Kidney capillary endothelial cell (primary cell): ENCODE results near the gene SMPDL3A.

ENCODE experiments used
- DNase-seq: peaks from one replicate; pipeline ENCODE4 v3.0.0-alpha.2; 2018; ENCODE audit warnings: low spot score

SMPDL3A gene

DNA sequence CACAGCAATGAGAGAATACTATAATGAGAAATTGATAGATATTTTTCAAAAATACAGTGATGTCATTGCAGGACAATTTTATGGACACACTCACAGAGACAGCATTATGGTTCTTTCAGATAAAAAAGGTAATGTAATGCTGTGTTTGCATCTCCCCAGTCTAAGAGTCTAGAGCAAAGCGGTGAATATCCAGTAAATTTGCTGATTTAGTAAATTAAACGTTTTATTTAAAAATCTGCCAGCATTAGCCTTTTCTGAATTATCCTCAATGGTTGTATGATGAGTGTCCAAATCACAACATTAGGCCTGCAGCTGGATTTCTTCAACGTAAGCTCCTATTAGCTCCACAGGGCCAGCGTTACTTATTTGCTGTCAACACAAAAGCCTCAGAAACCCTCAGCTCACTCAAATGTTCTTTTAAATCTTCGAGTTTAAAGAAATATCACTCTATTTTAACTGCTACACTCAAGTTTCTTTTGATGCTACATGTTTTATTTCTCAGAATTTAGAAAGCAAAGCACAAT is 16.0 kb downstream of the SMPDL3A start:
- DNase-seq, result no peak

DNA sequence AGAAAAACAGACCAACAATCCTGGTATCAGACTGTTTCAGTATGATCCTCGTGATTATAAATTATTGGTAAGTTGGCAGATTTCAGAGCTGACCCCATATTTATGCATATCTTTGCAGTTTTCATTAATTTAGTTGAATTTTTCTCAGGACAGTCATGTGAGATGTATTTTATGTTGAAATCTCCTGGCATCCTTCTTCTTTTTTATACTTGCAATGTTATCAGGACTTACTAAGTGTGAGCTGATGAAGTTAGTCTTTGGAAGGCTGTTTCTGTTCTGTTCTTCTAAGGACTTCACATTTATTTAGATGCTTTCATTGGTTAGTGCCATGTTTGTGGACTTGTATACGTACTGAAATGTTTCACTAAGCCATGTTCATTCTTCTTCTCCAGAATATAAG is 17.2 kb downstream of the SMPDL3A start:
- DNase-seq, result no peak

DNA sequence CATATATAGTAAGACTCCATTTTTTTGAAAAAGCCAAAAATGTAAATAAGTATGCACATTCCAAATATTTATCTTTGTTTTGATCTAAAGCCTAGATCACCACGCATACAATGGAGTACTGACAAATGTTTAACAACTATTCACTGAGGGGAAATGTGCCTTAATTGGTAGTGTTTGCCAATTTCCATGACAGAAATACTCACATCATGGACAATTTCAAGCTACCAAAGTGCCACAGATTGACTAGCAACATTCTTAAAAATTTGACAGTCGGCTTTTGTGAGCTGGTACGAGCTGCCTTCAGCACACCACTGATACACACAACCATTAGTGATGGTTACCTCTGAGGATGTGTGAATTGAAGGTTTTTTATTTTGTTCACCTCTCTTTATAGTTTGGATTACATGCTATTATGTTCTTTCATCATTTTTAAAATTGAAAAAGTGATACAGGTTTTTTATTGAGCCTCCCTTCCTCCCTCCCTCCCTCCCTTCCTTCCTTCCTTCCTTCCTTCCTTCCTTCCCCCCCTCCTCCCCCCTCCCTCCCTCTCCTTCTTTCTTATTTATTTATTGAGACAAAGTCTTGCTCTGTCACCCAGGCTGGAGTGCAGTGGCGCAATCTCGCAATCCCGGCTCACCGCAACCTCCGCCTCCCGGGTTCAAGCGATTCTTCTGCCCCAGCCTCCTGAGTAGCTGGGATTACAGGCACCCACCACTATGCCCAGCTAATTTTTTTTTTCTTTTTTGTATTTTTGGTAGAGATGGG is 19.2 kb downstream of the SMPDL3A start:
- DNase-seq, result no peak

DNA sequence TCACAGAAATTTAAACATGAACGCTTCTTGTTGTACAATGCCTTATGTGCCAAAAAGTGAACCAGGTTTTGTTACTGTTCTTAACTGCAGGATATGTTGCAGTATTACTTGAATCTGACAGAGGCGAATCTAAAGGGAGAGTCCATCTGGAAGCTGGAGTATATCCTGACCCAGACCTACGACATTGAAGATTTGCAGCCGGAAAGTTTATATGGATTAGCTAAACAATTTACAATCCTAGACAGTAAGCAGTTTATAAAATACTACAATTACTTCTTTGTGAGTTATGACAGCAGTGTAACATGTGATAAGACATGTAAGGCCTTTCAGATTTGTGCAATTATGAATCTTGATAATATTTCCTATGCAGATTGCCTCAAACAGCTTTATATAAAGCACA is 19.9 kb downstream of the SMPDL3A start:
- no peak for DNase-seq

DNA sequence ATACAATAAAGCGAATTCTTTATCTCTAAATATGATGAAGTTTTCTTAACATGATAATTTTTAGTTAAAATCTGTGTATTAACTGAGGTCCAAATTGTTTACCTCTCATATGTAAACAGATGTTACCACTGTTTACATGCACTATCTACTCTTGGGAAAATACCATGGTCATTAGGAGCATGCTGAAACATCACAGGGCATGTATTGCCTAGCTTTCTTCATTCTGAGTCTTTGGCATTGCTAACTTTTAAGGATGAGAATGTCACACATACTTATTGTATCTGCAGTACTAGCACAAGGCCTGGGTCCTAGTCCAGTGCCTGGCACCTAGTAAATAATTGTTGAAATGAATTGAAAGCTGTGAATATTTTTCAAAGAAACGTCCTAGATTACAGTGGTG is 20.6 kb downstream of the SMPDL3A start:
- DNase-seq, result no peak

DNA sequence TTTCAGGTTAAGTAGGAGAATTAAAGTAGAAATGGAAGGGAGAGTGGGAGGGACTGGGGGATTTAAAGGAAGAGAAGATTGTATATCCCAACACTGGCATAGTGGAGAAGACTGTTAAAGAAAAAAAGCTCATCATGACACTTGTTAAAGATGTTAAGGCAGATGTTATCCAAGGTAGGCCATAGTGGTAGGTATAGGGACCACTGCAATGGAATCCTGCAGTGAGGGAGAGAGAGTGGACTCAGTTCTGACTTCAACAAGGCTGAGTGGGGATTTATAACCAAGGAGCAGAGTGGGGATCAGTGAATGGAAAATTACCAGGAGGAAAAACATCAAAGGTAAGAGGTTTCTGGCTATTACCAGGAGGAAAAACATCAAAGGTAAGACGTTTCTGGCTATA is 21.1 kb downstream of the SMPDL3A start:
- DNase-seq, result no peak

DNA sequence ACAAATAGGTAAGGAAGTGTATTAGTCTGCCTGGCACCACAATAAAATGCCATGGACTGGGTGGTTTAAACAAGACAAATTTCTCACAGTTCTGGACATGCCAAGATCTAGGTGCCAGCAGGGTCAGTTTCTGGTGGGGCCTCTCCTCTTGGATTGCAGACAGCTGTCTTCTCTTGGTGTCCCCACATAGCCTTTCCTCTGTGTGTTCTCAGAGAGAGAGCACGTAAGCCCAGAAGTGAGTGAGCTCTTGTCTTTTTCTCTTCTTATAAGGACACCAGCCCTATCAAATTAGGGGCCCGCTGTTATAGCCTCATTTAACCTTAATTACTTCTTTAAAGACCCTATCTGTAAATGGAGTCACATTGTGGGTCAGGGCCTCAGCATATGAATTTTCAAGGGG is 28.3 kb downstream of the SMPDL3A start:
- no peak for DNase-seq

DNA sequence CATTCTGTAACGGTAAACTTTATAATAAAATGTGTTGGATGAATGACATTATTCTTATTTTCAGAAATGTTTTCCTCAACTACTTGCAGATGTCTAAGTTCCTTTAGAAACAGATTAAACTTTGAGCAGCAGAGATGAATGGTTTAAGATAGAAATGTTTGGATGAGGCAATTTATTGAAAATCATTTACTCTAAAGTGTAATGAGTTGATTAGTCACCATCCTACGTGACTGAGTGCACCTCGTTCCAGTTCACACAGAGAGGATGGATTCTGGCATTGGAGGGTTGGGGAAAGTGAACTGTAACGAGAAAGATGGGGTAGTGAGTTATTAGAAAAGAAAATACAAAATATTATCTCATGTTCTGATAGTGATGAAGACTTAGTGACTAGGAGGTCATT is 28.7 kb downstream of the SMPDL3A start:
- no peak for DNase-seq

DNA sequence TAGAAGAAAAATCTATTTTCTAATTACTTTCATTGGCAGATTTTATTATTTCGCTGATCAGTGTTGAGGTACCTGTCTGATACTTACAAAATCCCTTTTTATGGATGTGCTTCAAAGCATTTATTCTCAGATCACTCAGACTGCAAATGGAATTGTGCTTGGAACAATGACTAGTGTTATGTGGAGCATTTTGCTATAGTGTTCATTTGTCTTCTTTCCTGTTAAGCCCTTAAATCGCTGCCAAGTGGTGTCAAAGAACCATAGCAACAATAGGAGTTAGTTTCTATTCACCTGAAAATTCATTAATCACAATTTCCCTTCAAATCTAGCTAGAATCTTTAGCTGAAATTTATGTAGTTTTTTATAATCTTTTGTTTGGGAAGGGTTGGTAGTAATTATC is 29.8 kb downstream of the SMPDL3A start:
- DNase-seq, result no peak

DNA sequence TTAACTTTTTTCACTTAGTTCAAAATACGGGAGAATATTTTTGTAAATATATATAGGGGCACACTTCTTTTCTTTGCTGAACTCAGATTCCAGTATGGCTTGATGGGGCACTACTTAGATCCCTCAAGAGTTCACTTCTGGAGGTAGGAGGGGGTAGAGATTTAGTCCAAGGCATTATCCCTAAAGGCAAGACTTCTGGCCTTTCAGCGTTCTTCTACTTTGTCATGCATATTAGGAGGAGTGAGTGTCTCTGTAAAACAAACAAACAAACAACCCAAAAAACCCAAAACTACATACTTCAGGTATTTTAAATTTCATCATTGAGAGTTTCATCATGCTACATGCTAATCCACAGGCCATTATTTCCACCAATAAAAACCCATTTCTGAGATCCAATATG is 32.0 kb downstream of the SMPDL3A start:
- no peak for DNase-seq

DNA sequence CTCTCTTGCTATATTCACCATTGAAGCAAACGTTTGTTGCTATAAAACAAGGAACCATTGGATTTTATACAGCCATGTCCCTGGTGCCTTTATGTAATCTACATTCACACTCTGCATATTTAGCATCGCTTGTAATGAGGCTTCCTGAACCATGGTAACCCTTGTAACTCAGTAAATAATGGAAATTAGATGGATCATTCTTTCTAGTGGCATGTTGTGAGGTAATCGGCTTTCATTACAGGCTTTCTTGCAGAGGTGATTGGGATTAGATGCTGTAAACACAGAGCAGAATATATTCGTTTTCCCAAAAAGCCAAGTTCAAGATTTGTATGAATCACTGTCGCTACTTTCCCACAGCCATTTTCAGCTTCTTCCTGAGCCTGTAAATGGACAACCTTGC is 36.1 kb downstream of the SMPDL3A start:
- no peak for DNase-seq

DNA sequence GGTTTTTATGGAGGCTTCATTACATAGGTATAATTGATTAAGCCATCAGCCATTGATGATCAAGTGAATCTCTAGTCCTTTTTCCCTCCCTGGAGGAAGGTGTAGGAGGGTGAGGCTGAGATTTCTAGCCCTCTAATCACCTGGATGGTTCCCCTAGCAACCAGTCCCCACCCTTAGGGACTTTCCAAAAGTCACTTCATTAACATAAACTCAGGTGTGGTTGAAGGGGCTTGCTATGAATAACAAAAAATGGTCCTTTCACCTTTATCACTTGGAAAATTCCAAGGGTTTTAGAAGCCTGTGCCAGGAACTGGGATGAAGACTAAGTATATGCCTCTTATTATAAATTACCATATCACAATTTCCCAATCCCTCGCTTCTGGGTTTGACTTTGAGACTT is 40.4 kb downstream of the SMPDL3A start:
- no peak for DNase-seq

DNA sequence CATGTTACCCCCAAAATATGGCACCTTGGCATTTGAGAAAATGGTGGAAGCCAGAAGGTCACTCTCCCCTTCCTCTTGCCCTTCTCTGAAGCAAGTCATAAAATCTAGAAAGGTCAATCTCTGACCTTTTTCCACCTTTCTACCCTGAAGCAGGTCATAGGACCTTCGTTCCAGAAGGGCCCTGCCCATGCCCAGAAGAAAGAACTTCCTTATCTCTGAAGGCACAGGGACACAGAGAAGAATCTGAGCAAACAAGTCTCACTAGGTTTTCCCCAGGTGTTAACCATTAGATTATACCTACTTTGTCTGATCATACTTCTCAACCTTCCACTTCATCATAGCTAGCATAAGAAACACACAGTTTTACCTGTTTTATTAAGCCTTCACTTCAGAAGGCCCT is 42.5 kb downstream of the SMPDL3A start:
- no peak for DNase-seq

DNA sequence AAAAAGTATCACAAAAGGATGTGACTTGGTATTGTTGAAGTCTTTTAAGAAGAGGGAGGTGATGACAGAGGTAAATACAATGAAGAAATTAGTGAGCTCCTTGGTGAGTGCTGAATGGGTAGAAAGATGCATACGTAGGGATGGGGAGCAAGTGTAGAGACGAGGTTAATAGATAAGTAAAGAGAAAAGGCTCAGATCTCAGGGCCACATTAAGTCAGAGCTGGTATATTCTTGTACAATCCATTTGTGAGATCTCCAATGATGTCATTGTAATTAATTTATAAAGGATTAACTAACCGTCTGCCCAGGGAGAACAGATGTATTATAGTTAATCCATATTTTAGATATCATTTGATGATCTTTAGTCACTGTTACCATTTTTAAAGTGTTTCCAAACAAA is 43.4 kb downstream of the SMPDL3A start:
- no peak for DNase-seq

DNA sequence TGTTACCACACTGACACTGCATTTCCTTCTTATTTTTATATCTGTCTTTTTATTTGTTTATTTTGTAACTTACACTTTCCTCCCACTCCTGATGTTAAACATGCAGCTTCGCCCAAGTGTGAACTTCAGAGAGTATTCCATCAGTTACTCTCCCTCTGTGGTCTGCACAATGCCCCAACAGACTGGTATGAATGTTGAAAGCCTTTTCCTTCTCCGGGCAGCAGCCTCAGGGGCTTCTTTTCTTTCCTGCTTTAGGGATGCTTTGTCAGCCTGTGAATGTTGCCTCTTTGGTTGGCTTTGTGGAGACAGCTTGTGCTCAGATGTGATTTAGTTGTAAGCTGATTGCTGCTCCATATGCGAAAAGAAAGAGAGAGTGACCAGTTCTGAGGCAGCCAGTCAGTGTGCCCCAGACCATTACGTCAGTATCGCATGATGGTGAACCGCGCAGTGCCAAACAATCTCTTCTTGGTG is 44.0 kb downstream of the SMPDL3A start:
- no peak for DNase-seq

DNA sequence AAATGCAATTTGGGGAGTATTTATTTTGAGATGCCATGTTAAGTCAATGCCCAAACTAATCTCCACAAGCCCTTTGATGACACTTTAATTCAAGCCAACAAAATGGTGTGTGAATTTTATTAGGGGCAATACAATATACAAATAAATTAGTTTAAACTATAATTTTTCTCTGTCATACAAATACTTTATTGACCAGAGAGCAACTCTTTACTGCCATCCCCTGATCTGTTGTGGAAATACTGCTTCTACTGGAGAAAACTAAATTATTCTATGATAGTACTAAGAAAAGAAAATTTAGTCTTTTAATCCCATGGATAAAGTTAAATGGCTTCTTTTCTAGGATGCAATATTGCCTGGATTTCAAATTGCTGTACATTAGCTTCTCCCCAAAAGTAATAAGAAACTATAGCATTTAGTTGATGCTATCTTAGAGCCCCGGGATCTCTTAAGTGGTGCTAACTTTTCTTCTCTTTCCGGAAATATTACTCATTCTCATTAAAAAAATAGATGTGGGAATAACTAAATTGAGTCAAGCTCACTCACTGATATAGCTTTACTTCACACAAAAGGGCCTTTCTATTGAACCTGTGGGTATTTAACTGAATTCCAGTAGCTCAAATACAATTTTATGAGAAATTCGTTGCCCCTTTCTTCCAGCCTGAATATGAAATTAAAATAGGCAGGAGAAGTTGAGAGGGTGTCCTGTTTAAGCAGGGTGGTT is 49.2 kb downstream of the SMPDL3A start:
- DNase-seq, result peak; percentile 26

DNA sequence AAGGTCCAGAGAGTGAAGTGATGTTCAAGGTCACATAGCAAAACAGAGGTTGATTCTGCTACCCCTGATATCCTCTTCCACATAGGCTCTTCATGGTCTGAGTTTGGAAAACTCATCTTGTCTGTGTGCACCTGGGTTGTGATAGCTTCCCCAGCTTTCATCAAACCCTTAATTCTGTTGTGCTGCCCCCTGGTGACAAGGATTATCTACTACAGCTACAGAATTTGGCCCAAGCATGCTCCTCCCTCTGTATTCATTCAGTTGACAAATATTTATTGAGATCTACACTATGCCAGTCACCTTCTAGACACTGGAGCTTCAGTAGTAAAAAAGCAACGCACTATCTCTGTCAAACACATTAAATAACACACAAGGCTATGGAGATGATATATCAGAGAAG is 50.4 kb downstream of the SMPDL3A start:
- peak; percentile 55 for DNase-seq

DNA sequence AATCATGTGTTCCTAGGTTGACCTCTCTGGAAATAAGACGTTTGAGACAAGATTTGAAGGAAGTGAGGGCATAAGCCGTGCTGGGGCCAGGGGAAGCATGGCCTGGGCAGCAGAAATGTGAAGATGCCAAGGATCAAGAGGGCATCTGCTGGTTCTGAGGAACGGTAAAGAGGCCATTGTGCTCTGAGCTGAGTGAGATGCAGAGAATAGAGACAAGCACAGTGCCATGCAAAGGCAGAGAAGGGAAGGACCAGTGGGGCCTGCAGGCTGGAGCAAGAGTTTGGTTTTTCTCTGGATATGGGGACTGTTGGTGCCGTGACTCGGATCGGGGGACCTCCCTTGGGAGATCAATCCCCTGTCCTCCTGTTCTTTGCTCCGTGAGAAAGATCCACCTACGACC is 50.8 kb downstream of the SMPDL3A start:
- DNase-seq, result no peak

DNA sequence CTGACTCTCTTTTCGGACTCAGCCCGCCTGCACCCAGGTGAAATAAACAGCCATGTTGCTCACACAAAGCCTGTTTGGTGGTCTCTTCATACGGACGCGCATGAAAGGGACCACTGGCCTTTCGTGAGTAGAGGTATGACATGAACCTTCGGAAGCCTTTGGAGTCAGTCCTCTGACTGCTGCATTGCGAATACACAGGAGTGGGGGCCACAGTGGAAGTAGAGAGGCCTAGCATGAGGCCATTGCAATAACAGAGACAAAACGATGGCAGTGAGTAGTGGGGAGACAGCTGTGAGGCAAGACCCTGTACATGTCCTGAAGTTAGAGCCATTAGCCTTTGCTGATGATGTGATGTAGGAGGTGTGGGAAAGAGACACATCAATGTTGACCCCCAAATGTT is 56.4 kb downstream of the SMPDL3A start:
- DNase-seq, result no peak

DNA sequence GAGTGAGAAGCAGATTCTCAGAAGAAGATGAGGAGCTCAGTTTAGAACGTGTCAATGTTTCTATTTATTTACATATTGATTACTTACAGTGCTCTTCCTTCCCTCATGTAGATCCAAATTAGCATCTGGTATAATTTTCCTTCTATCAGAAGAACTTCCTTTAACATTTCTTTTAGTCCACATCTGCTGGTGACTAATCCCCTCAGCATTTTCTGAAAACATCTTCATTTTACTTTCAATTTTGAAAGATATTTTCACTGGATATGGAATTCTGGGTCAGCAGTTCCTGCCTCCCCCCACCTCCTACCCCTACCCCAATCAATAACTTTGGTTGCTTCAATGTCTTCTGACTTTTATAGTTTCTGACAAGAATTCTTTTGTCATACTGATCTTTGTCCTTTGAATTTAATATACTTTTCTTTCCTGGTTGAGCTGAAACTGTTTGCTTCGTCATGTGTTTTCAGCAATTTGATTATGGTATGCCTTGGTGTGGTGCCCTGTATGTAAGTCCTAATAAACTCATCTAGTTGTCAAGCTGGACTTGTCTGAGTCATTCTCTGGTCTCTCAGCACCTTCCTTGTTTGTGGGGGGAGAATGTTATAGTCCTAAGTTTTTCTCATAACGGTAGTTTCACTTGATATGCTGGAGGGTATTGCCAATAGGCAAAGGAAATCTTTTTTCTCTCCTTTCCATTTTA is 57.0 kb downstream of the SMPDL3A start:
- DNase-seq, result no peak

DNA sequence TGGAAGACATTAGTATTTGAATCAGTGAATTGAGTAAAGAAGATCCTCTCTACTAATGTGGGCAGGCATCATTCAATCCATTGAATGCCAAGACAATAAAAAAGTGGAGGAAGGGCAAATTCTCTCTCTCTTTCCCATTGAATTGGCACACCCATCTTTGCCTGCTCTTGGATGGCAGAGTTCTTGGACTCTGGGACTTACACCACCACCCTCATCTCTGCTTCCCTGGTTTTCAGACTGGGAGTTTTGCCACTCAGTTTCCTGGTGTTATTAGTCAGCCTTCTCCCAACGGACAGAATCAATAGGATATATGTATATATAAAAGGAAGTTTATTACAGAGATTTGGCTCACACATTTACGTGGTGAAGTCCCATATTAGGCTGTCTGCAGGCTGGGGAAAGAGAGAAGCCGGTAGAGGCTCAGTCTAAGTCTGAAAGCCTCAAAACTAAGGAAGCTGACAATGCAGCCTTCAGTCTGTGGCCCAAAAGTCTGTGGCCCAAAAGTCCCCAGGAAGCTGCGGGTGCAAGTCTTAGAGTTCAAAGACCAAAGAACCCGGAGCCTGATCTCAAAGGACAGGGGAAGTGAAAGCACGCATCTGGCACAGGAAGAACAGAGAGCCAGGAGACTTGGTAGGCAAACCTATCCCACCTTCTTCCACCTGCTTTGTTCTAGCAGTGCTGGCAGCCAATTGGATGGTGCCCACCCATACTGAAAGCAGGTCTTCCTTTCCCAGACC is 64.4 kb downstream of the SMPDL3A start:
- no peak for DNase-seq
